ELR (cell line): Measurements from ENCODE around the gene FBXL14.

Source experiments
- DNase-seq: peaks from one replicate; pipeline ENCODE4 v3.0.0-alpha.2; 2015; ENCODE audit warnings: low read depth

FBXL14 gene, protein sequence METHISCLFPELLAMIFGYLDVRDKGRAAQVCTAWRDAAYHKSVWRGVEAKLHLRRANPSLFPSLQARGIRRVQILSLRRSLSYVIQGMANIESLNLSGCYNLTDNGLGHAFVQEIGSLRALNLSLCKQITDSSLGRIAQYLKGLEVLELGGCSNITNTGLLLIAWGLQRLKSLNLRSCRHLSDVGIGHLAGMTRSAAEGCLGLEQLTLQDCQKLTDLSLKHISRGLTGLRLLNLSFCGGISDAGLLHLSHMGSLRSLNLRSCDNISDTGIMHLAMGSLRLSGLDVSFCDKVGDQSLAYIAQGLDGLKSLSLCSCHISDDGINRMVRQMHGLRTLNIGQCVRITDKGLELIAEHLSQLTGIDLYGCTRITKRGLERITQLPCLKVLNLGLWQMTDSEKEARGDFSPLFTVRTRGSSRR

GRCh38 chr12:1594261-1595025 lies at the start of gene FBXL14:
Gene FBXL14 (minus strand): TSS chr12:1594581. CDS start chr12:1594066, 515 bp downstream.
- DNase-seq, result peak; percentile 85

GRCh38 chr12:1643905-1644533 lies 49.6 kb upstream of the FBXL14 start:
- no peak for DNase-seq

- DNase-seq, result no peak
Measured at GRCh38 chr12:1643043-1643442, 48.7 kb upstream of the FBXL14 start.

DNA sequence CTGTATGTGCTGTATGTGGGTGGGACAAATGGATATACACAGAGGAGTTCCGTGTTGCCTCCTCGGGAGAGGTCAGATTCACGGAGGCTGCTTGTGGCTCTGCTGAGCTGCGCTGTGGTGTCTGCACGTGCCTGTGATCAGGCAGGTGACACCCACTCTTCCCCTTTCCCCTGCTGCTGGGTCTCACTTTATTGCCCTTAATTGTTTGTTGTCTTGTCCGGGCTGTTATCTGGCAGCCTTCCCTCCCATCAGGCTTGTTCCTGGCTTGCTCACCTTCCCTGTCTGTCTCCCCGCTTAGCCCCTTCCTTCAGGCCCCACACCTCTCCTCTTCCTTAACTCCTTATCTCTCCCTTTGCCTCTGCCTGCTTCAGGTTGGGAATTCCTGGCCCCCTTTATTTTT lies 48.1 kb upstream of the FBXL14 start:
- no peak for DNase-seq

GRCh38 chr12:1640328-1641234 lies 46.2 kb upstream of the FBXL14 start:
- DNase-seq, result no peak

DNA sequence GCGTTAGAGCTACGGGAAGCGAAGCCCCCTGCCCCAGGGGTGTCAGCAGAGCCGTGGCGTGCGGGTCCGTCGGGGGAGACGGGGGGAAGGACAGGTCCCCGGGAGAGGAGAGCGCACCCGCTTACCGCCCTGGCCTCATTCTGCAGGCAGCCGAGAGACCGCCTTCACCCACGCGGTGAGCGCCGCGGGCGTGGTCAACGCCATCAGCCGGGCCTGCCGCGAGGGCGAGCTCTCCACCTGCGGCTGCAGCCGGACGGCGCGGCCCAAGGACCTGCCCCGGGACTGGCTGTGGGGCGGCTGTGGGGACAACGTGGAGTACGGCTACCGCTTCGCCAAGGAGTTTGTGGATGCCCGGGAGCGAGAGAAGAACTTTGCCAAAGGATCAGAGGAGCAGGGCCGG lies 45.2 kb upstream of the FBXL14 start:
- DNase-seq, result no peak

DNA sequence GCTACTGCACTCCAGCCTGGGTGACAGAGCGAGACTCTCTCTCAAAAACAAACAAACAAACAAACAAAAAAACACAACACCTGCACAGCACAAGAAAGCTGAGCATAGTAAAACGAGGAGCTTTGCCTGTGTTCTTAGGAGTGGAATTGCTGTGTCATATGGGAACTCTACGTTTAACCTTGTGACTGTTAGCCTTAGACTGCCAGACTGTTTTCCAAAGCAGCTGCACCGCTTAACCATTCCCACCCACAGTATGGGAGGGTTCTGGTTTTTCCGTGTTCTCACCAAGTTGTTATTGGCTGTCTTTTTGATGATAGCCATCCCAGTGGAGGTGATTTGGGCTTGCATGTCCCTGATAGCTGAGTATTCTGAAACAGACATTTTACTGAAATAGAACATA lies 43.8 kb upstream of the FBXL14 start:
- no peak for DNase-seq

- no peak for DNase-seq
Measured at GRCh38 chr12:1635301-1636095, 41.1 kb upstream of the FBXL14 start.

DNA sequence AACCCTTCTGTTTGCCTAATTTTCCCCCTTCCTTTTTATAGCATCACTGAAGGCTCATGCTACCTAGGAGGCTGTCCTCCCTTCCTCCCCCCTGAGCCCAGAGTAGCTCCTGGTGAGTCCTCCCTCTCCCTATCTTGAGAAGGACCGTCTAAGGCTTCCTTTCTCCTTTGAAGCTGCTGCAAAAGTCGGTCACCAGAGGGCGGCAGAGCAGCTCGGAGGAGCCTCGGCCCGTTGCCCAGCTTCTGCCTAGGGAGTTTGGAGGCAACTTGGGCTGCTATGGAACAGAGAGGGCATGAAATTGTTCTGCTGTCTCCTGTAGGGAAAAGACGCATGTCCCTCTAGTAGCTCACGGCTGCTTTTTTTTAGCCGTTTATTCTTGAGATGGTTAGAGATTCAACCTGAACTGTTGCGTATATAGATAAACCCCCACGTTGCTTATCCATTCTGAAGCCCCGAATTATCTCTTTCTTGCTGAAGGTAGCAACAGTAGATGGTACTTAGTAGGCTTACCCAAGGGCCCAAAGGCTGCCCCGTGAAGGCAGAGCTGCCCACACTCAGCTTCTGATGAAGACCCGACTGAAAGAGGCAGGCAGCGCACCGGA lies 40.3 kb upstream of the FBXL14 start:
- peak; percentile 75 for DNase-seq

GRCh38 chr12:1634149-1634548 lies 39.8 kb upstream of the FBXL14 start:
- no peak for DNase-seq

- DNase-seq, result no peak
Measured at GRCh38 chr12:1633459-1633858, 39.1 kb upstream of the FBXL14 start.

DNA sequence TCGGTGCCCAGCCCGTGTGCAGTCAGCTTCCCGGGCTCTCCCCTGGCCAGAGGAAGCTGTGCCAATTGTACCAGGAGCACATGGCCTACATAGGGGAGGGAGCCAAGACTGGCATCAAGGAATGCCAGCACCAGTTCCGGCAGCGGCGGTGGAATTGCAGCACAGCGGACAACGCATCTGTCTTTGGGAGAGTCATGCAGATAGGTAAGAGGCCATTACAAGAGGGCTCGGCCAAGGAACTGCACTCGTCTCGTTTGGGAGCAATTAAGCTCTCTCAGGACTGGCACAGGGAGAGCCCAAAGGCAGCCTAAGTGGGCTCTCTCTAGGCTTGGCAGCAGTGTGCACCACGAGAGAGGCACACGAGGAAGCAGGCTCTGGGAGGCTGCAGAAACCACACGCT lies 38.3 kb upstream of the FBXL14 start:
- no peak for DNase-seq

DNA sequence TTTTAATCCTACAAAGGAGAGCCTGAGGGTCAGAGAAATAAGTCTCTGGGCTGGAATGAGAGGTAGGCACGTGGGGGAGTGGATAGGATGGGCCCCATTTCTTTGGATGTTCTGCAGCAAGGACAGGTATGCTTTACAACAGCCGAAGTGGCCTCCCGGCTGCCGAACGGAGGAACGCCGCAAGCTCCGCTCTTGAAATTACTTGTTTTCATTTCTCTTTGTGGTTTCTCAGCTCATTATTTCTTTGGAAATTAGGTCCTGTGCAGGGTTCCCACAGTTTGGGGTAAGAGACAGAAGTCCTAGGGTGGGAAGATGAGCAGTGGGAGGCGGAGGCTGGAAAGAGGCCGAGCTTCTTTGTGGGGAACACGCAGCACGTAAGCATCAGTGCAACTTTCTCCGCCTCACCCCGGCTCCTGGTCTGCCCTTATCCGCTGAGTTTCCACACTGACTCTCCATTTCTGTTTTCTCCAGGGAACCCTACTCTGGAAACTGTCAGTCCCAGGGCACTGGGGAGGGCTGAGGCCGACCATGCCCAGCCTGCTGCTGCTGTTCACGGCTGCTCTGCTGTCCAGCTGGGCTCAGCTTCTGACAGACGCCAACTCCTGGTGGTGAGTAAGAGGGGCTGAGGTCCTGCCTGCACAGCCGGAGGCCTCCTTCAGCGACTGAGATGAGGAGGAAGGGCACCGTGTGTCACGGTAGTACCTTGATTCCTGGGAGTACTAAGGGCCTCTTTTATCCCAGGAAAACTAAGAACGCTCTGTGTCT lies 36.6 kb upstream of the FBXL14 start:
- DNase-seq, result peak; percentile 25

- no peak for DNase-seq
Measured at GRCh38 chr12:1630133-1630826, 35.9 kb upstream of the FBXL14 start.

- DNase-seq, result no peak
Measured at GRCh38 chr12:1629338-1630132, 35.2 kb upstream of the FBXL14 start.

- no peak for DNase-seq
Measured at GRCh38 chr12:1628666-1629337, 34.4 kb upstream of the FBXL14 start, which contains the start of gene WNT5B. Gene WNT5B (plus strand): TSS chr12:1629231. CDS start chr12:1631355, 2,124 bp downstream.

- DNase-seq, result no peak
Measured at GRCh38 chr12:1622406-1622805, 28.0 kb upstream of the FBXL14 start.

- DNase-seq, result no peak
Measured at GRCh38 chr12:1620092-1620491, 25.7 kb upstream of the FBXL14 start.
